GM19328 (cell line): Measurements from ENCODE around the gene SIGLEC12.
A peak's percentile ranks its signal among the peaks of the same experiment; 100 is the strongest.
"Not testable (repeated sequence)": the region's sequence is repeated elsewhere in the genome, so short reads cannot be mapped to it uniquely, and the experiment has no call there.

Experiments
- ATAC-seq: cut with Tn5 transposase; IDR thresholded peaks from one replicate; pipeline ENCODE4 v1.9.1; 2021; ENCODE audit warnings: mild to moderate bottlenecking, moderate library complexity; ENCODE audit not compliant: unreplicated experiment

Gene SIGLEC12

DNA sequence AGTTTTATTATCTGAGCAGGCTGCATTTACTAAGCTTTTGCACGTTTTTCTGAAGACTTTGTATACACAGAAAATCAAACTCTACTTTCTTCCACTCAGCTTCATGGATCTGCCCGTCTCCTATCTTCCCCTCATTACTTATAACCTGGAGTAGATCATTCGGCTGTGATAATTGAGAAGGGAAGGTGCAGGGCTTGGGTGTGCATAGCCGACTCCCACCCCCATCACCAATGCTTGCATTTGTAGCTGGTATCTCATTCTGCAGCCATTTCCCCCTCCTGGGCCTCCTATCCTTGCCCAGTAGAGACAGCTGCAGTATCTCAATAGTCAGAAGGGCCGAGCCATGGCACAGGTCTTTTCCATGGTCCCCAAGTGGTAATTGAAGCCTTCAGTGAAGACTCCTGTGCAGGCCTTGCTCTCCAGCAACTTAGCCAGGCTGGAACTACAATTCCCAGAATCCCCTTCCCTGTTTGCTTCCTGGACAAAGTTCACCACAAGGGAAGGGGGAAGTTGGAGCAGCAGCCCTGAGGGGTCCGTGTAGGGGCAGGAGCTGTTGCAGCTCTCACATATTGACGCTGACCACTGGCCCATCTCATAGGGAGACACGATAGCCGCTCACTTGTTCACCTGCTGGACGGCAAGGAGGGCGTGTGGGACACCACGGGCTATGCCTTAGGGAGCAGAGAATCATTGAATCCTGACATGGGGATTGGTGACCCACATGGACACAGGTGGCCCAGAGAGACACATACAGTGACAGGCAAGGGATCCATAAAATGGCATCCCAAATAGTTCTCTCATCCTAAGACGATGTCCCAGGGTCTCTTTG, 41.2 kb downstream of the SIGLEC12 start:
- no peak for ATAC-seq

DNA sequence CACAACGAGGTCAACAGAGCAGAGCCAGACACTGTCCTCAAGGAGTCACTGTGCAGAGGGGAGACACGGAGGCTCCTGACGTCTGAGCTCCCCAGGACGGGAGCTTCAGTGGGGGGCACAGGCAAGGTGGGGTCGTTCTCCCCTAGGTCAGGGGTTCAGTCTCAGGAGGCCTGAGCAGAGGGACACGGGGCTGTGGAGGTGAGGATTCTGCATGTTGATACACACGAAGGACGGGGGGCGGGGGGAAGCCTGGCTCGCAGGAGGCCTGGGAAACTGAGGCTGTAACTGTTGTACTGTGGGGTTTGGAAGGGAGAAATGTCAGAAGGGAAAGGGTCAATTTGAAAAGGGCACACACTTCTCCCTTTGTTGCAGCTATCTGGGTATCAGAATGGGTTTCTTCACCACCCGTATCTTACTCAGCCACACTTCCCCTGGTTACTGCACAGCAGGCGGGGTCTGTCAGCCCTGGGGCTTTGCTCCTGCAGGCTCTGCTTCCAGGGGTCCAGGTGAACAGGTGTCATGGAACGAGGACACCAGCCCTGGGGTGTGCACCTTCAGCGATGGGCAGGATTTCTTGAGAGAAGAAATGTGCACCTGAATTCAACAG, 42.6 kb downstream of the SIGLEC12 start:
- ATAC-seq = no peak

DNA sequence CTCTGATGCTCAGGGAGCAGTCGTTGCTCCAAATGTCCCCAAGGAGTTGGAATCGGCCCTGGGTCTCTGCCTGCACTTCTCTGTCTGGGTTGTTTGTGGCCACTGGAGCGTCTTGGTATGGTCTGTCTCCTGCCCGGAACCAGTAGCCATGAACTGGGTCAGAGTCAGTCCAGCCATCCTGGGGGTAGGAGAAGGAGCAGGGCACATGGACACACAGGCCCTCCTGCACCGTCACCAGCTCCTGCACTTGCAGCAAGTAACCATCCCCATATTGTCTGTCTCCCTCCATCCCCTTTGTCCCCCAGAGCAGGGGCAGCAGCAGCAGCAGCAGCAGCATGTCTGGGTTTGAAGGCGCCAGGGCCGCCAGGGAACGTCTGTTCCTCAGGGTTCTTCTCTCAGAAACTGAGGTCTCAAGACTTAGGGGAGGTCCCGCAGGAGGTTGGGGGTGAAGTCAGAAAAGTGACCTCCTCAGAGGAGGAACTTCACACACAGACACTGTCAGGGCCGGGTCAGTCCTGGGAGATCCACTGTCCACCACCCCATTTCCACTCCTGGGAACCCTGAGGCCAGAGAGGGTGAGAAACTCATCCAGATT, 43.5 kb downstream of the SIGLEC12 start, which contains the start of gene SIGLEC8:
SIGLEC8 (minus strand) TSS at position 404 of the 595 bp plus-strand sequence; CDS start at position 337, 67 bp downstream.
- no peak for ATAC-seq

DNA sequence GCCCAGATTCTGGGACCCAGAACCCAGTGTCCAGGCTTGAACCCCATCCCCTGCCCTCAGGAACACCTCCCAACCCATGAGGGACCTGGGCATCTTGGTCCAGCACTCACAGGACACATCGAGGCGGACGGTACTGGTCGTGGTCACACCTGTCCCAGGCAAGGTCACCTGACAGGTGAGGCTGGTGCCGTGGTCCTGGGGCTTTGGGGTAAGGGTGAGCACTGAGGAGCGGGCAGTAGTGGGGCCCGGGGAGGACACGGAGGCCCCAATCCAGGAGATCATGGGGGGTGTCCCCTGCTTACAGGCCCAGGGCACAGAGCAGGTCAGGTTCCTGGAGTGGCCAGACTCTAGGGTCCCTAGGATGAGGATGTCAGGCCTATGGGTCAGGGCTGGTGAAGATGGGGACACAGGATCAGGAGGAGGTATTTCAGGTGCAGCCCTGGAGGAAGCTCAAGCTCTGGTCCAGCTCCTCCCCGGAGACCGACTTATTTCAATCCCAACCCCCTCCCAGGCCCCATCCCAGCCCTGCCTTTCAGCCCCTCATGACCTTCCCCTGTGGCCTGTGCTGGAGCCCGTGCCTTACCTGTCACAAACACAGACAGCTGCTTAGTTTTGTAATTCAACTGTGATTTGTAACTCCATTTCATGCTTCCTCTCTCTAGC, 44.1 kb downstream of the SIGLEC12 start:
- ATAC-seq = no peak

DNA sequence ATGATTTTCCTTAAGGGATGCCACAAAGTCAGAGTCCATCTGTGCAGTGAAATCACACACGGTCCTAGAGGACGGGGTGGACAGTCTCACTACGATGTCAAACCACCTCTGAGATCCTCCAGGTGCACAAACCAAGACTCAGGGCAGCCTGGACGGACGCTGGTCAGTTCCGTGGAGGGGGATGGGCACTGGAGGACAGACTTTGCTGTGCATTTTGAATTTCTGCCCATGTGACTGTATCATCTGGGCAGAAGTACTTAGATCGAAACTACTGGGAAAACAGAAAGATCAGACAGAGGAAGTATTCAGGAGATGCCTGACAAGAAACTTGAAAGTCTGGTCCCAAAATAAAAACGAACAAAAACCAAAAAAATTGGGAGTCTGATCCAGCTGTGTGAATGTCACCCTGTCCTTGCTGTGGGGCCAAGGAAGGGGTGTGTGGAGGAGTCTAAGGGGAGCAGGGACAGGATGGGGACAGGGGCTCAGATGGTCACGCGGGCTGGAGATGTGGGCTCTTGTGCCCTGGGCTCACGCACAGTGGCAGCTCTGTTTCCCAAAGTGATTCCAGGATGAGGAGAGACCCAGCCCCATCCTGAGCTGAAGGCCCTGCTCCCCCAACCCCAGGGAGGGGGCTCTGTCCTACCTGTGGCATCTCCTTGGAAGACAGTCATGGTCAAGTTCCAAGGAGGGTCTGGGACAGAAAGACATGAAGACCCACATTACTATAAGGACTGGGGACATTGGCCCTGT, 44.9 kb downstream of the SIGLEC12 start:
- no peak for ATAC-seq

DNA sequence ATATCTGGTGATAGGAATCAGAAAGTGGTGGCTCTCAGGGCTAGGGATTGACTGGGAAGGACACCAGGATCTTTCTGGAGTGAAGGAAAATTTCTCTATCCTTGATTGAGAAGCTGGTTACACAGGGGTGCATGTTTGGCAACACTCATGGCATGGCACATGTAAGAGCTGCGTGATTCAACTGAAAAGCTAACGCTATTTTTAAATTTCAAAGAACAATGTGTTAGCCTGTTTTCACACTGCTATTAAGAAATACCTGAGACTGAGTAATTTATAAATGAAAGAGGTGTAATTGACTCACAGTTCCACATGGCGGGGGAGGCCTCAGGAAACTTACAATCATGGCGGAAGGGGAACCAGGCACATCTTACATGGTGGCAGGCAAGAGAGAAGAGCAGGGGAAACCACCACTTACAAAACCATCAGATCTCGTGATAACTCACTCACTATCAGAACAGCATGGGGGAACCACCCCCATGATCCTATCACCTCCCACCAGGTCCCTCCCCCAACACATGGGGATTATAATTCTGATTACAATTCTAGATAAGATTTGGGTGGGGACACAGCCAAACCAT, 50.8 kb downstream of the SIGLEC12 start:
- ATAC-seq = no peak

DNA sequence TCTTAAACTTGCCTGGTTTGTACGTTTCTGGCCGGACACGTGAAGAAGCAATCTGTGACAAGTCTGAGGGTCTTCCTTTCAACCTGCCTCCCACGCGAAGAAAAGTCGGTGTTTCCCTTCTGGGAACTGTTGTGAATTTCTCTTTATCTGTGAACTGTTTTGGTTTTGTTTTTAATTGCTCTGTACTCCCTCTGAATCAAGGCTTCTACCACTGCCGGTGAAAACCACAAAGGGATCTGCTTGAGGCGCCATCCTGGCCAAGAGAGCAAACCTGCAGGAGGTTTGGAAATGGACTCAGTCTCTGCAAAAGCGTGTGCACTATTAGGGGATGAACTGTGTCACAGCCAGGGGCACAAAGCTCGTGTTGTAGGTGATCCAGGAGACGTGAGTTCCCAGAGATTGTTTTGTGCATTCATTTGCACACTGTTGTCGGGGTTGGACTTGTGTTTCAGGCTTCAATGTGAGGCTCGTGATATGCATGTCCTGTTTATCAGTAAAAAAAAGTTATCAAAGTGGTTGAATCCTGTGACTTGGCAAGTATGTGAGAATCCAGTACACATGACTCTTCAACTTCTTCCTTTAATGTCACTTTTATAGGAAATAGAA, 53.1 kb downstream of the SIGLEC12 start:
- no peak for ATAC-seq

DNA sequence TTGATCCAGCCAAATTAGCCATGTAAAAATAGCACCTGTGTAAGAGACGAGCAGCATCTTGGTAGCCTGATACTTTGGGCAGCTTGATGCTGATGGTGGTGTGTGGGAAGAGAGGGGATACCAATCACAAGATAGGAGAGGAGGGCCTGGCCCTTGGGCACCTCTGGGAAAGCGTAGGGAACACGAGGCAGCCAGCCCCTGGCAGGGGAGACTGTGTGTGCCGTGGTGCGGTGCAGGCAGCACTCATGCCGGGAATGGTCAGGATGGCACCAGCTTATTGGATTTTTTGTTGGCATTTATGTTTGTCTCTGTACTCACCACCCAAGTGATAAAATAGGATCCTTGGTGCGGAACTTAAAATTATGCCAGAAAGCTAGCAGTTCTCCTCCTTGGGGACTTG, 53.6 kb downstream of the SIGLEC12 start:
- ATAC-seq = no peak

DNA sequence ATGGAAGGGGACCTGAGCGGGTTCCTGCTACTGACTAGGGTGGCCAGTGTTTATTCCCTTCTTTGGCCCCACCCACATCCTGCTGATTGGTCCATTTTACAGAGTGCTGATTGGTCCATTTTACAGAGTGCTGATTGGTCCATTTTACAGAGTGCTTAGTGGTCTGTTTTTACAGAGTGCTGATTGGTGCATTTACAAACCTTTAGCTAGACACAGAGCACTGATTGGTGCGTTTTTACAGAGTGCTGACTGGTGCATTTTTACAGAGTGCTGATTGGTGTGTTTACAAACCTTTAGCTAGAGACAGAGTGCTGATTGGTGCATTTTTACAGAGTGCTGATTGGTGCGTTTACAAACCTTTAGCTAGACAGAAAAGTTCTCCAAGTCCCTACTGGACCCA, 54.1 kb downstream of the SIGLEC12 start:
- ATAC-seq = not testable (repeated sequence)

DNA sequence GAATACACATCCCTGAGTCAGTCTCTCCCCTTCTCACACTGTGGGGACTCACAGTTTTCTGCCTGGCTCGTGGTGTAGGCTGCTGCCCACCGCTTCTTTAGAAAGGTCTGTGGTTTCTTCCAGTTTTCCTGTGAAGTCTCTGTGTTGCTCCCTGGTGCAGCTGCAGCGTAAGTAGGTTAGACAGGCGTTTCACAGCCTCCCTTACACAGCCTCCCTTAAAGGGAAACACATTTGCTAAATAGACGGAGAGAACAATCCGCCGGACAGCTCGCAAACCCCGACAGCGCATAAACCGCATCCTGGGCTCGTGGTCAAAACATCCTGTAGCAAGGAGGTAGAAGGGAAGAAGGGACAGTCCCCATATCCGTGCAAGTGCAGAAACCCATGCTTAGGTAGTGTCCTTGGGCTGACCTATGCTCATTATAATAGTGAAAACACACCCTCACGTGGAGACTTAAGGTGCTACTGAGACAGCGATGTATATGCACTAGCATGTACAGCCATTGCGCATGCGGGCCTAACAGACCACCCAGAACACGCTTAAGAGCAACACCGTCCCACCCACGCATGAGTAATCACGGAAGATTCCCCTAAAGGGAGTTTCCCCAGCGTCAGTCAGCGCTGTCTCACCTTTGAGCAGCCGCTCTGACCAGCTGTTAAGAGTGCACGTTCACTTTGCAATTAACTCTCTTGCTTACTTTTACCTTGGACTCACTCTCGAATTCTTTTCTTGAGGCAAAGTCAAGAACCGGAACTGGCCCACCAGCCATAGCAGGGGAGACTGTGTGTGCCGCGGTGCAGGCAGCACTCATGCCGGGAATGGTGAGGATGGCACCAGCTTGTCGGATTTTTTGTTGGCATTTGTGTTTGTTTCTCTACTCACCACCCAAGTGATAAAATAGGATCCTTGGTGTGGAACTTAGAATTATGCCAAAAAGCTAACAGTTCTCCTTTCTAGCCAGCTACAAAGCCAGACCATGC, 59.9 kb downstream of the SIGLEC12 start:
- peak; percentile 73 for ATAC-seq
